CD4-positive, alpha-beta T cell treated with Interleukin-6 for 4 hours (primary cell): ENCODE measurements around the gene SPTBN1.

Experiments
- DNase-seq: peaks from one replicate; pipeline ENCODE4 v3.0.0-alpha.2; 2020; ENCODE audit warnings: mixed read lengths

Gene SPTBN1

GRCh38 chr2:54664238-54664786 lies 208.2 kb downstream of the SPTBN1 start:
- no peak for DNase-seq

- peak; percentile 49 for DNase-seq
Measured at GRCh38 chr2:54665436-54665856, 209.3 kb downstream of the SPTBN1 start.

DNA sequence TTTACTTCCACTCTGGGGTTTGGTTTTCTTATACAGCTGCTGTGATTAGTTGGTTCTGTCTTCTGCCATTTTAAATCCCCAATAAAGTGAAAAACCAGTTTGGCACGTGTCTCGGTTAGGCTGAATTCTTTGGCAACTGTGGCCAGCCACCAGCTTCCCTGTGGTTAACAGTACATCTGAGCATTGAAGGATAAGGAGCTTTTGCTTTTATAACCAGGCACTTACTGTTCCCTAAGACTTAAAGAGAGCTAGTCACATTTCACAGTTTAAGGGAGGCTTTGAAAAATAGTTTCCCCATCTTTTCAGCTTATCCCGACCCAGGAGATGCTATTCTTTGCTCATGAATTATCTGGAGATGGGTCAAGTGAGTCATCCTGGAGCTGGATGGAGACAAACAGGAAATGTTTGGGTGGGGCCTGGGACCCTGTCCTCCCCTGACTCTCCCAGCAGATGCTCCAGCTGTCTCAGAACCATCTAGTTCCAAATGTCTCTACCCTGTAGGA lies 210.1 kb downstream of the SPTBN1 start:
- no peak for DNase-seq

DNA sequence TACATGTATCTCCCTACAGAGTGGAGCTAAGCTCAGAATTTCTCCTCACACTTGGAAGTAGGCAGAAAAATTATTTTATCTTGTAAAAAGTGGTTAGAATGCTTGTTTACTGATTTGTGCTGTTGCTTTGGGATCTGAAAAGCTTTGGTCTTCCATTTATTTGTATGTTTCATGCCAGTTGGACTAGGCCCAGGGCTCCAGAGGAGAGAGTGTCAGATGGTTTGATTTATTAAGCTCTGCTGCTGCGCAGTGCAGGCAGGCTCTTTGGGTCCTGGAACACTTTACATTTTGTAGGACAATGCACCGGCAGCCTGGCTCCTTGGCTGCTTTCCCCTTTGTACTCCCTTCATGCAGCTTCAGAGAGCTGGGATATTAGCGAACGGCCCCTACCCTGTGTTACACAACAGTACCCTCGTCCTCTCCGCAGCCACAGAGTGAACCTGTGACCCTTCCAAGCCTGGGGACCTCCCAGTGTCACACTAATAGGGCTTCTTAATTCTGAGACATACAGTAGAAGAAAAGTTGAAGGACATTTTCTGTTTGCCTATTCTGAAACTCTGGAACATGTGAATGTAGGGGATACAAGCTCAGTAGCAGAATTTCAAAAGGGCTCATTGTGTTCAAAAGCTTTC lies 210.6 kb downstream of the SPTBN1 start:
- no peak for DNase-seq

- DNase-seq: no peak
Measured at GRCh38 chr2:54667266-54667639, 211.1 kb downstream of the SPTBN1 start.

DNA sequence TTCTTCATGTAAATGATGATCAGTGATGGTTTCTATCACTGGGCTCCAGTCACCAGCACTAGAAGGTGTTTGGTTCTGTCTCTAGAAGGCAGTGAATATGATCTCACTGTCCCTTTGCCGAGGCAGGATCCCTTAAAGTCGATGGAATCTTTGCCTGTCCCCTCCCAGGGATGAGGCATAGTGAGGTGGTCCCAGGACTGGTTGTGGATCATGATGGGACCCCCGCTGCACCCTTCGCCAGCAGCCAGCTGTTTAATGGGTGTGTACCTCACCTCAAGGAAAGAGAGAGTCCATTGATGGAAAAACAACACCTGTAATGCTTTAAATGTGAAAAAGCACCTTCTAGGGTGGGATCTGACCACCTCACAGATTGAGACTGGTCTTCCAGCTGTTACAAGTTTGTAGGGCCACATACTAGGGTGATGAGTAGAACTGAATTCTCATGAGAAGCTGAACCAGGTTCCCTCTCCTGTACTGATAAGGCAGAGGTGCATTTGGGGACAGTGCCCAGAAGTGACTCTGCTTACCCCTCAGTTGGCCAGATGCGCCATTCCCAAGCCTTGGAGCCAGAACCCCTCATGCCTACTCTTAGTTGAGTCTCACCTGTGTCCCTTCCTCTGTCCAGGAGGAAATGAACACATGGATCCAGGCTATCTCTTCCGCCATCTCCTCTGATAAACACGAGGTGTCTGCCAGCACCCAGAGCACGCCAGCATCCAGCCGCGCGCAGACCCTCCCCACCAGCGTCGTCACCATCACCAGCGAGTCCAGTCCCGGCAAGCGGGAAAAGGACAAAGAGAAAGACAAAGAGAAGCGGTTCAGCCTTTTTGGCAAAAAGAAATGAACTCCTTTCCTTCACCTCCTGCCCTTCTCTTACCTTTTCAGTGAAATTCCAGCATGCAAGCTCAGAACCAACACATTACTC lies 211.9 kb downstream of the SPTBN1 start:
- no peak for DNase-seq

DNA sequence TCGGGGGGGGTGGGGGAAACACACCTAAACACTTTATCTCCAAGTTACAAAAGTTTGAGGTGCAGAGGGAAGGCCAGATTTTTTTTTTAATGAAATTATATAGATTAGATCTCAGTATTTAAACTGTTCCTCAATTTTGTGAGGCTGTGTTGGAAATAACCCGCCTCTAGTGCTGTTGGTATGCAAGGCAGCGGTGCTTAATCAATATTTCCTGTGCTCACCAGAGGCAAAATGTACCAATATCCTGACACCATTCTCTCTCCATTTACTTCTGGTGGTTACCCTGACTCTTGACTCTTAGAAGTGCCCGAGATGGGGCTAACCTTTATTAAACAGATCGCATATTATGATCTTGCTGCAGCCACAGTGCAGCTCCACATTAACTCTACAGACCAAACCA lies 212.6 kb downstream of the SPTBN1 start:
- no peak for DNase-seq

GRCh38 chr2:54669677-54670484 lies 213.8 kb downstream of the SPTBN1 start:
- no peak for DNase-seq

DNA sequence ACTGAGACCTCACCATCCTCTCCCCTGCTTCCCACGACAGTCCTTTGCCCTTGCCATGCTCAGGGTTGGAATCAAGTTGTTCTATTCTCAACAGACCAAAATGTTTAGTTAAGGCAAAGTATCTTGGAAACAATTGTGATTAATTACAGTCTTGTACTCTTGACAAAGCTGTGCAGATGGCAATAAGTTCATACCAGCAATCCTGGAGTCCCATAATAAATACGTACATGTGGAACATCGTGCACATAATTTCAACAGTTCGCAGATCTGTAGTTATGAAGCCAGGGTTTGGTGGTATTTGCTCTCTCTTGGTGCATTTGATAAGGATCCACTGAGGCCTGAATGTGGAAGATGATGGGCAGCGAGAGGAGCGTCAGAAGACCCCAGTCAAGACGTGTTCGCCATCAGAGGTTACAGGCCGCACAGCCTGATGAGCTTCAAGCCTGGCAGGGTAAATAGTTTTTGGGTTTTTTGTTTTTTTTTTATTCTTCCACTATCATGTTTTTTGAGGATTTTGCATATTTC lies 214.4 kb downstream of the SPTBN1 start:
- no peak for DNase-seq

- no peak for DNase-seq
Measured at GRCh38 chr2:54671010-54671409, 214.9 kb downstream of the SPTBN1 start.

DNA sequence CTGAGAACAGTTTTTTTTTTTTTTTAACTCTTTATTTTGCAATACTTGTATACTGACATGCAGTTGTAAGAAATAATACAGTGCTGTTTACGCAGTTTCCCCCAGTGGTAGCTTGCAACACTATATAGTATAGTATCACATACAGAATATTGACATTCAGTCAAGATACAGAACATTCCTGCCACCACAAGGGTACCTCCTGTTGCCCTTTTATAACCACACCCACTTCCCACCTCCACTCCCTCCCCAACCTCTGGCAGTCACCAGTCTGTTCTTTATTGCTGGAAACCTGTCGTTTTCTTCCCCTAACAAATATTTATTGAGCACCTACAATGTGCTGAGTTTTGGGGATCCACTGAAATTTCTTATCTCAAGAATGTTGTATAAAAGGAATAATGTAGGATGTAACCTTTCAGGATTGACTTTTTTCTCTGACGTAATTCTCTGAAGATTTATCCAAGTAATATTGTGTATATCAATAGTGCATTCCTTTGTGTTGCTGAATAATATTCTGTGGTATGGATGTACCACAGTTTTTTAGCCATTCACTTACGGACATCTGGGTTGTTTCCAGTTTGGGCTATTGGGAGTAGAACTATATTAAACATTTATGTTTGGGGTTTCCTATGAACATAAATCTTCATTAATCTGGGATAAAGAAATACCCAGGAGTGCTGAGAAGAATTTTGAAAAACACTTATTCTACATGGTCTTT lies 215.9 kb downstream of the SPTBN1 start:
- DNase-seq: no peak

DNA sequence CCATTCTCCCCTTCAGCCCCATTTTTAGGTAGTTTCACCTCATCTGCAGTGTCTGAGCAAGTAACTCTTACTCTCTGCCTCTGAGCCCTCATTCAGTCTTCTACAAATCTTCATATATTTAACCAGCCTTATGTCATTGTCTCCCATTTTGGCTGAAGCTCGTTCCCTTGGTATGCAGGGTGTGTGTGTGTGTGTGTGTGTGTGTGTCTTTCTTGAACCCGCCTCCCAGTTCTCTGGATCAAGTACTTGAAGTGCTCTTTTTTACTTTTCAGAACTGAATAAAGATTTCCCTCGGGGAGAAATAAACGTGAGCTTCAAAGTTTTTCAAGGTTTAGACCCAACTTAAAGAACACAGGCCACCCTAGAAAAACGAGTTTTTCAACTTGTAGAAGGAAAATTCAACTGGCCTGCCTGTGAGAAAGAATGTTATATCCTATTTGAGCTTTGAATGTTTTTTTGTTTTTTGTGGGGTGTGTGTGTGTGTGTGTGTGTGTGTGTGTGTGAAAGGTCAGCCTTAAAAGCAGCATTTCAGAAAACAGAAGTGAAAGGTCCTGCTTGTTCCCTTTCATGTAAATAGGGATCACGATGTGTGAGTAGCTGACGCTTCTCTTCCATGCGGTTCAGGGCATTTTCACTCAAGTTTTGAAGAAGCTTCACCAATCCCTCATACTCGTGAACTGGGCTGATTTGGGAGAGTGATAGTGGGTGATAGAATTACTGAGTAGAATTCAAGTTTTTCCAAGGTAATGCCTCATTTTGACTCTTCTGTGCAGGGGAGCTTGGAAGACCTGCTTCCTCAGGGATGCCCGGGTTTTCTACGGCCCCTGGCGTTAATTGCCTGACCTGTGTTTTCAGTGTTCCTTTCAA lies 216.7 kb downstream of the SPTBN1 start:
- DNase-seq: no peak

GRCh38 chr2:54673501-54673998 lies 217.4 kb downstream of the SPTBN1 start:
- DNase-seq: peak; percentile 30

DNA sequence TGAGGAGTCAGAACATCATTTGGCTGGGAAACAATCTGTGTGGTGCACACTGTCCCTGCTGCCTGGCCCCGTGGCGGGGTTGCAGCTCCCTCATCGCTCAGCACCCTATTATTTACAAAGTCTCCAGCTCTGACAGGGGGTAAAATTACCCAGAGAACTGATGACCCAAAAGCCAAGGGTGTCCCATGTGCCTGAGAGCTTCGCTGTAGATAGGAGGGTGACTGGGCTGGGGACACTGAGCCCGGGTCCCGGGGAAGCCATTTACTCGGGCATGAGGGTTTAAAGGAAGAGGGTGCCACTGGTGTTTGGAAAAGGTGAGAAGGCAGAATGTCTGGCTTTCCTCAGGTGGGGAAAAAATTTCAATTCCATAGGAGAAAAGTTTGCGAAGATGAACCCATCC lies 219.2 kb downstream of the SPTBN1 start:
- DNase-seq: no peak

GRCh38 chr2:54675738-54676137 lies 219.6 kb downstream of the SPTBN1 start:
- DNase-seq: no peak

GRCh38 chr2:54676656-54677055 lies 220.5 kb downstream of the SPTBN1 start:
- DNase-seq: no peak

- DNase-seq: no peak
Measured at GRCh38 chr2:54677476-54678265, 221.5 kb downstream of the SPTBN1 start.

DNA sequence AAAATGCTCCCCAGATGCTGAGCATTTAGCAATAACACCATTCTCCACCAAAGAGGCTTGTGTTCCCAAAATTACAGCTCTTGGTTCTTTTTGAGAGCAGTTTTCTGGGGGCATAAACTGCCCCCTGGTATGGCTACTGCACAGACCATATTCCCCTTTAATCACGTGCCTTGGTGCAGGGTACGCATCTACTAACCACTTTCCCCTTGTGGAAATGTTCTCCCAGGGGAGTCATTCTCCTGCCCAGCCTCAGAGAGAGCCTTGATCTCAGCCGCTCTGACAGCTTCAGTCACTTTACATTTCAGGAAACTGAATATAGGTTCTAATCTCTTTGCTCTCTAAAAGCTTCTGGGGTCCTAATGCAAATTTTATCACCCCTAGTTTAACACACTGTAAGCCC lies 222.6 kb downstream of the SPTBN1 start:
- DNase-seq: no peak

- DNase-seq: no peak
Measured at GRCh38 chr2:54680397-54681041, 224.4 kb downstream of the SPTBN1 start.
